ENCODE measurements around the gene GNAS.

GRCh38 chr20:58909585-58909984, 57.1 kb downstream of the GNAS start:
- TF ChIP-seq BHLHE40 (IDR thresholded peaks at IDR 0.05; ENCODE audit: borderline replicate concordance) (no peak), ELF4 (IDR thresholded peaks at IDR 0.05) (no peak), FOXA1 (IDR thresholded peaks at IDR 0.05) (no peak), ZNF384 (IDR thresholded peaks at IDR 0.05) (no peak), SUZ12 (IDR thresholded peaks at IDR 0.05) (no peak), FOXM1 (IDR thresholded peaks at IDR 0.05; ENCODE audit: borderline replicate concordance) (no peak), SP1 (IDR thresholded peaks at IDR 0.05) (no peak), HDGF (IDR thresholded peaks at IDR 0.05; ENCODE audit: borderline replicate concordance) (no peak), CTBP1 (IDR thresholded peaks at IDR 0.05; ENCODE audit: borderline replicate concordance) (no peak)
- TF ChIP-seq, protein P1, sequence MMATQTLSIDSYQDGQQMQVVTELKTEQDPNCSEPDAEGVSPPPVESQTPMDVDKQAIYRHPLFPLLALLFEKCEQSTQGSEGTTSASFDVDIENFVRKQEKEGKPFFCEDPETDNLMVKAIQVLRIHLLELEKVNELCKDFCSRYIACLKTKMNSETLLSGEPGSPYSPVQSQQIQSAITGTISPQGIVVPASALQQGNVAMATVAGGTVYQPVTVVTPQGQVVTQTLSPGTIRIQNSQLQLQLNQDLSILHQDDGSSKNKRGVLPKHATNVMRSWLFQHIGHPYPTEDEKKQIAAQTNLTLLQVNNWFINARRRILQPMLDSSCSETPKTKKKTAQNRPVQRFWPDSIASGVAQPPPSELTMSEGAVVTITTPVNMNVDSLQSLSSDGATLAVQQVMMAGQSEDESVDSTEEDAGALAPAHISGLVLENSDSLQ (IDR thresholded peaks at IDR 0.05), result no peak
